NB4 (cell line): ENCODE data around the gene FOXL3.

Source experiments
- DNase-seq: peaks from one replicate; pipeline ENCODE4 v3.0.0; 2010; ENCODE audit warnings: low read depth
- H3K4me3 ChIP-seq: one replicate; pipeline ENCODE4 v1.5.1; 2011; ENCODE audit warnings: mild to moderate bottlenecking, low read depth, low read length, moderate library complexity
- MYC ChIP-seq: IDR thresholded peaks from 2 replicates; pipeline ENCODE4 v1.6.1; 2011; ENCODE audit warnings: low read depth, low read length
- POLR2A ChIP-seq: IDR thresholded peaks from 2 replicates; pipeline ENCODE4 v1.6.1; 2011; ENCODE audit warnings: mild to moderate bottlenecking; ENCODE audit not compliant: insufficient read length; ENCODE audit errors: extremely low read depth
- TF ChIP-seq, protein P1 (sequence below): IDR thresholded peaks from one replicate; pipeline ENCODE4 v1.5.1; 2012; ENCODE audit warnings: low read depth, low read length
- TF ChIP-seq, protein P2 (sequence below): IDR thresholded peaks from 2 replicates; pipeline ENCODE4 v1.6.1; 2011; ENCODE audit warnings: low read depth, low read length

FOXL3 gene

DNA sequence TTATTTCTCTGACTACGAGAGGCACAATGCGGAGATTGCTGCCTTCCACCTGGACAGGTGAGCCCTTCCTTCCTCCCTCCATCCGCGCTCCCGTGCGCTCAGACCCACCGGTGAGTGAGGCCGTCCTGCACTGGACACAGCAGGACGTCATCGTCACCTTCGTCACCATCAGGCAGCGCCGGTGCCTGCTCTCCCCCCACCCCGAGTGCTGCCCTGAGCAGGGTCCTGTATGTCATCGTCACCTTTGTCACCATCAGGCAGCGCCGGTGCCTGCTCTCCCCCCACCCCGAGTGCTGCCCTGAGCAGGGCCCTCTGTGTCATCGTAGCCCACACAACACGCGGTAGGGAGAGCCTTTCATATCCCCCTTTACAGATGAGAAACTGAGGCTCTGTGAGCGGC, 43.5 kb upstream of the FOXL3 start:
- no peak for DNase-seq
- H3K4me3 ChIP-seq, result no peak overlapping the region
- TF ChIP-seq MYC (no peak), POLR2A (no peak)
- TF ChIP-seq, protein P1, sequence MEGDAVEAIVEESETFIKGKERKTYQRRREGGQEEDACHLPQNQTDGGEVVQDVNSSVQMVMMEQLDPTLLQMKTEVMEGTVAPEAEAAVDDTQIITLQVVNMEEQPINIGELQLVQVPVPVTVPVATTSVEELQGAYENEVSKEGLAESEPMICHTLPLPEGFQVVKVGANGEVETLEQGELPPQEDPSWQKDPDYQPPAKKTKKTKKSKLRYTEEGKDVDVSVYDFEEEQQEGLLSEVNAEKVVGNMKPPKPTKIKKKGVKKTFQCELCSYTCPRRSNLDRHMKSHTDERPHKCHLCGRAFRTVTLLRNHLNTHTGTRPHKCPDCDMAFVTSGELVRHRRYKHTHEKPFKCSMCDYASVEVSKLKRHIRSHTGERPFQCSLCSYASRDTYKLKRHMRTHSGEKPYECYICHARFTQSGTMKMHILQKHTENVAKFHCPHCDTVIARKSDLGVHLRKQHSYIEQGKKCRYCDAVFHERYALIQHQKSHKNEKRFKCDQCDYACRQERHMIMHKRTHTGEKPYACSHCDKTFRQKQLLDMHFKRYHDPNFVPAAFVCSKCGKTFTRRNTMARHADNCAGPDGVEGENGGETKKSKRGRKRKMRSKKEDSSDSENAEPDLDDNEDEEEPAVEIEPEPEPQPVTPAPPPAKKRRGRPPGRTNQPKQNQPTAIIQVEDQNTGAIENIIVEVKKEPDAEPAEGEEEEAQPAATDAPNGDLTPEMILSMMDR, result no peak
- TF ChIP-seq, protein P2, sequence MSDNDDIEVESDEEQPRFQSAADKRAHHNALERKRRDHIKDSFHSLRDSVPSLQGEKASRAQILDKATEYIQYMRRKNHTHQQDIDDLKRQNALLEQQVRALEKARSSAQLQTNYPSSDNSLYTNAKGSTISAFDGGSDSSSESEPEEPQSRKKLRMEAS, result no peak

DNA sequence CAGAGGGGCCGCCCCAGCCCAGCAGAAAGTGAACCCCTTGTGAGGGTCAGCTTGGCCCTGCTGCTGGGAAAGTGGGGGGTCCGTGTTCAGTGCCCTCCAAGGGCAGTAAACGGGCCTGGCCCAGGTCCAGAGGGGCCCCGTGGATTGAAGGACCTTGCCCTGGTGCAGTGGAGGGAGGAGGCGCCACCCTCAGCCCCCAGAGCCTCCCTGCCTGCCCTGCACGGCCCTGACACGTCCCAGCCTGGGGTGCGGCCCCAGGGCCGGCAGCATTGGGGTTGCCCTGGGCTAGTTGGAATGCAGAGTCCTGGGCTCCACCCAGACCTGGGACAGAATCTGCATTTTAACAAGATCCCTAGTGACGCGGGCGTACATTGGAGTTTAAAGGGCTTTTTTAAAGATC, 42.8 kb upstream of the FOXL3 start:
- no peak for DNase-seq
- H3K4me3 ChIP-seq, result no peak overlapping the region
- TF ChIP-seq, protein P2, result no peak
- TF ChIP-seq POLR2A, result no peak
- TF ChIP-seq, protein P1, result no peak
- no peak for TF ChIP-seq MYC

DNA sequence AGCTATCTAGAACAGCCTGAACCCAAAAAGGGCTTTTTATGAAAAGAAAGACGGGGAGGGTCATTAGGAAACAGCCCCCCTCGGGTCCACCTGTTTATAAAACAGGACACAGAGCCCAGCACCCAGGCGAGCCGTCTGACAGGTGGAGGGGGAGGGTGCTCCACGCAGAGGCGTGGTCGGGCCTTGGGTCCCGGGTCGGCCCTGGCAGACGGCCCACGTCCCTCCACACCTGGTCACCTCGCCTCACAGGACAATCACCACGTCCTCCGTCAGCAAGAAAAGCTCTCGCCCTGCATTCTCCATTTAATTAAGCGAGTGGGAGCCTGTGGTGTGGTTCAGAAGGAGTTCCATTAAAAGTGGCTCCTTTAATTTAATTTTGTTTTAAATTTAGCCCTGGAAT, 42.3 kb upstream of the FOXL3 start:
- TF ChIP-seq, protein P2, result no peak
- TF ChIP-seq MYC, result no peak
- TF ChIP-seq, protein P1, result no peak
- no peak for TF ChIP-seq POLR2A
- H3K4me3 ChIP-seq, result no peak overlapping the region
- DNase-seq, result no peak

DNA sequence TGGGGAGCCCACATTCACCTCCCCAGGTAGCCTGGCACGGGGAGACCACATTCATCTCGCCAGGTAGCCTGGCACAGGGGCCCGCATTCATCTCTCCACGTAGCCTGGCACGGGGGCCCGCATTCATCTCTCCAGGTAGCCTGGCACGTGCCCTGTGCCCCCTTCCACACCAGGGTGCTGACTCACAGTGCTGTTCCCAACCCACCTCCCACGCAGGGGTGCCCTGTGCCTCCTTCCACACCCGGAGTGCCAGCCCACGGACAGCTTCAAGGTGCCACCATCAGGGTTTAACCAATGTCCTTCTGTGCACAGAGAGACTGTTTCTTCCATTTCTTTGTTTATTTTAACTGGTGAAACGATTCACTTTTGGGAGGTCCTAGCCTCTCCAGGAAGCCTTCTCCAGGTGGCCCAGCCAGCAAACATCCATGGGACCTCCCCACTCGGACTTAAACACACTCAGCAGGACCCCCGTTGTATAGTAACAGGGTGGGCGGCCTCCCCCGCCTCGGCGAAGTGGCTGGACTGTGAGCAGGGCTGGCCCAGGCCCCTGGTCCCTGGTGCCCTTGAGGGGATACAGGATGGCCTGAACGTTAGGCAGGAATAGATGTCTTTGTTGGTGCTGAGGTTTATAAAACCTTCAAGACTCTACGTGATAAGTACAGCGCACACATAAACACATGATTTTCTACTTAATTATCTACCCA, 41.1 kb upstream of the FOXL3 start:
- H3K4me3 ChIP-seq, result no peak overlapping the region
- DNase-seq, result no peak
- TF ChIP-seq POLR2A (no peak), MYC (no peak)
- TF ChIP-seq, protein P1, result no peak
- TF ChIP-seq, protein P2, result no peak

DNA sequence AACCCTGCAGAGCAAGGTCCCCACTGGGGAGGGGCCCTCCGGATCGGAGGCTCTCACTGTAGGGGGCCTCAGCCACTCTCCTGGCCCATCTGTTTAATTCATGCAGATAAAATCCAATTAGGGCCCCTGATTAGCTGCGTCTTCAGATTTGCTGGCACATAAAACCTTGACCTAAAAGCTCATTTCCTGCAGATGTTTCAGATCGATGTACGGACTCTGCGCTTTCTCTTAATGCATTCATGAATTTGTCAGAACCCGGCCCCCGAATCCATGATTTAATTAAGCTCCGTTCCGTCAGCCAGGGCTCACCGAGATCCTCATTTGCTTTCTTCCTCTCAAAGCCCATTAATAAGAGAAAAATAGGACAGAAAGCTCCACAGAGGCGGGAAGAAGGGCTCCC, 40.0 kb upstream of the FOXL3 start:
- TF ChIP-seq, protein P1, result no peak
- TF ChIP-seq POLR2A (no peak), MYC (no peak)
- TF ChIP-seq, protein P2, result no peak
- H3K4me3 ChIP-seq, result no peak overlapping the region
- DNase-seq, result no peak
